ENCODE results near the gene FECH. TPM values are rescaled to one million over a fixed set of nuclear protein-coding genes. Genes with fewer than 3 reads are reported as not detected.

The FECH gene
- total and polyA plus RNA-seq, 9 of the 15 experiments (the other 6 are each of a cell fraction or from before 2014, with no cell fraction given), result 19.8 to 170 (median 56.8) TPM

- TF ChIP-seq PBX2 (CRISPR knock-in tag; IDR thresholded peaks at IDR 0.05; ENCODE audit: low read depth) (no peak), PBX2 (tag; conservative IDR thresholded peaks at IDR 0.05; ENCODE audit: low read depth) (no peak), ZNF134 (CRISPR knock-in tag; conservative IDR thresholded peaks at IDR 0.05) (no peak), TARDBP (IDR thresholded peaks at IDR 0.05) (peak; percentile 76; the same call in 1 of the 2 replicates), GATAD2B (IDR thresholded peaks at IDR 0.05; ENCODE audit: borderline replicate concordance) (peak; percentile 69; the same call in 1 of the 2 replicates), ZKSCAN8 (CRISPR knock-in tag; IDR thresholded peaks at IDR 0.05) (no peak), XRCC3 (IDR thresholded peaks at IDR 0.05) (no peak), FOXK2 (conservative IDR thresholded peaks at IDR 0.05 in 1 of 2, IDR thresholded peaks at IDR 0.05 in 1 of 2; ENCODE audit: low read depth in 2 of 2) (peak; percentile 59 to 73), TCF15 (CRISPR knock-in tag; IDR thresholded peaks at IDR 0.05) (no peak), MBD1 (CRISPR knock-in tag; IDR thresholded peaks at IDR 0.05) (no peak), RAD51 (IDR thresholded peaks at IDR 0.05; ENCODE audit: borderline replicate concordance, low read depth) (peak; percentile 7; the same call in 1 of the 2 replicates), ZC3H11A (IDR thresholded peaks at IDR 0.05; ENCODE audit: low read depth, low read length) (no peak), SRSF1 (IDR thresholded peaks at IDR 0.05; ENCODE audit: low read depth, low read length) (no peak), POLR2G (IDR thresholded peaks at IDR 0.05; ENCODE audit: low read depth, low read length) (peak; percentile 83), KDM2B (CRISPR knock-in tag; IDR thresholded peaks at IDR 0.05) (no peak), CREM (IDR thresholded peaks at IDR 0.05; ENCODE audit: low read depth) (peak; percentile 73; the same call in 1 of the 2 replicates), EP300 (IDR thresholded peaks at IDR 0.05; ENCODE audit: low read length) (peak; percentile 20; the same call in 1 of the 2 replicates), MXD1 (CRISPR knock-in tag; IDR thresholded peaks at IDR 0.05; ENCODE audit: borderline replicate concordance, poor library complexity, severe bottlenecking) (no peak), MECOM (CRISPR knock-in tag; IDR thresholded peaks at IDR 0.05) (no peak), RBM34 (IDR thresholded peaks at IDR 0.05; ENCODE audit: borderline replicate concordance, insufficient read depth, low read length) (no peak), PURB (CRISPR knock-in tag; IDR thresholded peaks at IDR 0.05; ENCODE audit: low read depth) (no peak), POLR3G (IDR thresholded peaks at IDR 0.05; ENCODE audit: extremely low read depth, insufficient read length, insufficient replicate concordance) (no peak), DACH1 (IDR thresholded peaks at IDR 0.05; ENCODE audit: partially characterized antibody) (no peak), SMARCA5 (IDR thresholded peaks at IDR 0.05) (no peak), HCFC1 (IDR thresholded peaks at IDR 0.05; ENCODE audit: low read depth, low read length) (peak; percentile 90), COPS2 (conservative IDR thresholded peaks at IDR 0.05) (no peak)
Measured at GRCh38 chr18:57630002-57630753, 43.7 kb upstream of the FECH start (continued).
